Measurements from ENCODE around the gene SMIM5.

The SMIM5 gene

GRCh38 chr17:75680431-75680830 is 47.2 kb downstream of the SMIM5 start:
- H3K14ac ChIP-seq (ENCODE audit: low read length in 2 of 2): no peak overlapping the region
- H3K27ac ChIP-seq (ENCODE audit: low read length, poor library complexity, severe bottlenecking): peak overlapping the region; percentile 89
- no peak overlapping the region for H2BK12ac ChIP-seq (ENCODE audit: low read length in 2 of 2)
- H2AK5ac ChIP-seq (ENCODE audit: low read length, severe bottlenecking): peak overlapping the region; percentile 65
- H3K27me3 ChIP-seq (ENCODE audit: control insufficient read depth in 1 of 2, insufficient read depth in 1 of 2, low read length in 2 of 2): no peaks in the 10 kb centered on the region
- H3K9me3 ChIP-seq (ENCODE audit: control insufficient read depth, low read length): no peaks in the 10 kb centered on the region
- no peak overlapping the region for H4K8ac ChIP-seq (ENCODE audit: low read length)
- H2BK15ac ChIP-seq (ENCODE audit: low read depth, poor library complexity, severe bottlenecking): no peak overlapping the region
- H3K18ac ChIP-seq (ENCODE audit: low read depth in 1 of 2, low read length in 2 of 2): no peak overlapping the region
- H3K79me1 ChIP-seq (replicated peaks; ENCODE audit: low read length, poor library complexity, severe bottlenecking): peaks cover 11% of the 10 kb centered on the region
- H2BK5ac ChIP-seq (ENCODE audit: low read depth, low read length, poor library complexity, severe bottlenecking): peak overlapping the region; percentile 48
- H3K4ac ChIP-seq (ENCODE audit: low read depth in 1 of 2, low read length in 2 of 2): no peak overlapping the region
- peaks cover 24% of the 10 kb centered on the region for H3K4me1 ChIP-seq (ENCODE audit: control insufficient read depth, insufficient read depth, low read depth, low read length)
- H4K91ac ChIP-seq (ENCODE audit: low read length): no peak overlapping the region
- no peak overlapping the region for H3K23ac ChIP-seq (ENCODE audit: low read length in 2 of 2)
- H2BK120ac ChIP-seq (ENCODE audit: low read depth, low read length): no peak overlapping the region
- no peak overlapping the region for H3K4me2 ChIP-seq (ENCODE audit: low read length, poor library complexity, severe bottlenecking)
- no peak overlapping the region for H3K4me3 ChIP-seq (ENCODE audit: insufficient read depth in 1 of 2, low read depth in 1 of 2, low read length in 2 of 2)
- peaks cover 14 to 47% of the 10 kb centered on the region in 2 experiments for H3K36me3 ChIP-seq (ENCODE audit: control insufficient read depth in 1 of 2, insufficient read depth in 2 of 2, low read depth in 1 of 2, low read length in 2 of 2)
- H2AFZ ChIP-seq (ENCODE audit: low read depth, low read length): no peak overlapping the region
- 98% methylated on average over 10 of the region's 10 CpGs for WGBS
- DNase-seq: no peak
- H3K9ac ChIP-seq (ENCODE audit: low read length): no peak overlapping the region

GRCh38 chr17:75681289-75681688 is 48.1 kb downstream of the SMIM5 start:
- H3K9ac ChIP-seq (ENCODE audit: low read length): peak overlapping the region; percentile 1
- H3K36me3 ChIP-seq (ENCODE audit: control insufficient read depth in 1 of 2, insufficient read depth in 2 of 2, low read depth in 1 of 2, low read length in 2 of 2): peaks cover 12 to 41% of the 10 kb centered on the region in 2 experiments
- no peak overlapping the region for H3K14ac ChIP-seq (ENCODE audit: low read length in 2 of 2)

GRCh38 chr17:75683583-75683982 is 50.3 kb downstream of the SMIM5 start:
- Histone ChIP-seq H3K4me2 (ENCODE audit: low read length, poor library complexity, severe bottlenecking) (no peak overlapping the region), H4K8ac (ENCODE audit: low read length) (no peak overlapping the region), H3K27ac (ENCODE audit: low read length, poor library complexity, severe bottlenecking) (peak overlapping the region; percentile 76), H3K14ac (ENCODE audit: low read length in 2 of 2) (no peak overlapping the region), H3K4ac (ENCODE audit: low read depth in 1 of 2, low read length in 2 of 2) (no peak overlapping the region), H3K79me1 (replicated peaks; ENCODE audit: low read length, poor library complexity, severe bottlenecking) (peaks cover 15% of the 10 kb centered on the region), H2BK15ac (ENCODE audit: low read depth, poor library complexity, severe bottlenecking) (no peak overlapping the region), H2BK120ac (ENCODE audit: low read depth, low read length) (no peak overlapping the region), H3K4me1 (ENCODE audit: control insufficient read depth, insufficient read depth, low read depth, low read length) (peaks cover 32% of the 10 kb centered on the region), H3K18ac (ENCODE audit: low read depth in 1 of 2, low read length in 2 of 2) (no peak overlapping the region), H2AK5ac (ENCODE audit: low read length, severe bottlenecking) (peak overlapping the region; percentile 60), H4K91ac (ENCODE audit: low read length) (no peak overlapping the region), H3K4me3 (ENCODE audit: insufficient read depth in 1 of 2, low read depth in 1 of 2, low read length in 2 of 2) (no peak overlapping the region), H3K9me3 (ENCODE audit: control insufficient read depth, low read length) (no peaks in the 10 kb centered on the region), H3K9ac (ENCODE audit: low read length) (no peak overlapping the region), H3K36me3 (ENCODE audit: control insufficient read depth in 1 of 2, insufficient read depth in 2 of 2, low read depth in 1 of 2, low read length in 2 of 2) (peaks cover 21 to 41% of the 10 kb centered on the region in 2 experiments), H3K27me3 (ENCODE audit: control insufficient read depth in 1 of 2, insufficient read depth in 1 of 2, low read length in 2 of 2) (no peaks in the 10 kb centered on the region), H3K23ac (ENCODE audit: low read length in 2 of 2) (no peak overlapping the region), H2BK12ac (ENCODE audit: low read length in 2 of 2) (no peak overlapping the region), H2BK5ac (ENCODE audit: low read depth, low read length, poor library complexity, severe bottlenecking) (no peak overlapping the region), H2AFZ (ENCODE audit: low read depth, low read length) (no peak overlapping the region)
- WGBS: 52% methylated on average over 4 of the region's 4 CpGs
- DNase-seq: peak; percentile 61

More at GRCh38 chr17:75681289-75681688, 48.1 kb downstream of the SMIM5 start:
- no peak overlapping the region for H2BK15ac ChIP-seq (ENCODE audit: low read depth, poor library complexity, severe bottlenecking)
- H3K79me1 ChIP-seq (replicated peaks; ENCODE audit: low read length, poor library complexity, severe bottlenecking): peaks cover 12% of the 10 kb centered on the region
- no peak overlapping the region for H2BK12ac ChIP-seq (ENCODE audit: low read length in 2 of 2)
- H3K4me2 ChIP-seq (ENCODE audit: low read length, poor library complexity, severe bottlenecking): no peak overlapping the region
- no peak overlapping the region for H3K4me3 ChIP-seq (ENCODE audit: insufficient read depth in 1 of 2, low read depth in 1 of 2, low read length in 2 of 2)
- peak overlapping the region; percentile 82 for H2AK5ac ChIP-seq (ENCODE audit: low read length, severe bottlenecking)
- no peak overlapping the region for H3K23ac ChIP-seq (ENCODE audit: low read length in 2 of 2)
- no peak overlapping the region for H4K91ac ChIP-seq (ENCODE audit: low read length)
- peak; percentile 53 for DNase-seq
- H3K4ac ChIP-seq (ENCODE audit: low read depth in 1 of 2, low read length in 2 of 2): no peak overlapping the region
- H3K27ac ChIP-seq (ENCODE audit: low read length, poor library complexity, severe bottlenecking): peak overlapping the region; percentile 89
- no peak overlapping the region for H3K18ac ChIP-seq (ENCODE audit: low read depth in 1 of 2, low read length in 2 of 2)
- peaks cover 26% of the 10 kb centered on the region for H3K4me1 ChIP-seq (ENCODE audit: control insufficient read depth, insufficient read depth, low read depth, low read length)
- WGBS: 89% methylated on average over 3 of the region's 3 CpGs
- no peak overlapping the region for H2AFZ ChIP-seq (ENCODE audit: low read depth, low read length)
- no peak overlapping the region for H2BK5ac ChIP-seq (ENCODE audit: low read depth, low read length, poor library complexity, severe bottlenecking)
- H3K27me3 ChIP-seq (ENCODE audit: control insufficient read depth in 1 of 2, insufficient read depth in 1 of 2, low read length in 2 of 2): no peaks in the 10 kb centered on the region
- H3K9me3 ChIP-seq (ENCODE audit: control insufficient read depth, low read length): no peaks in the 10 kb centered on the region
- H4K8ac ChIP-seq (ENCODE audit: low read length): no peak overlapping the region
- no peak overlapping the region for H2BK120ac ChIP-seq (ENCODE audit: low read depth, low read length)

GRCh38 chr17:75684249-75684648 is 51.0 kb downstream of the SMIM5 start:
- Histone ChIP-seq H3K4me2 (ENCODE audit: low read length, poor library complexity, severe bottlenecking) (no peak overlapping the region), H2BK12ac (ENCODE audit: low read length in 2 of 2) (no peak overlapping the region), H3K9ac (ENCODE audit: low read length) (no peak overlapping the region), H3K4ac (ENCODE audit: low read depth in 1 of 2, low read length in 2 of 2) (no peak overlapping the region), H3K27me3 (ENCODE audit: control insufficient read depth in 1 of 2, insufficient read depth in 1 of 2, low read length in 2 of 2) (no peaks in the 10 kb centered on the region), H2AFZ (ENCODE audit: low read depth, low read length) (no peak overlapping the region), H3K4me3 (ENCODE audit: insufficient read depth in 1 of 2, low read depth in 1 of 2, low read length in 2 of 2) (no peak overlapping the region), H2BK120ac (ENCODE audit: low read depth, low read length) (no peak overlapping the region), H3K9me3 (ENCODE audit: control insufficient read depth, low read length) (no peaks in the 10 kb centered on the region), H3K27ac (ENCODE audit: low read length, poor library complexity, severe bottlenecking) (peak overlapping the region; percentile 76), H2BK15ac (ENCODE audit: low read depth, poor library complexity, severe bottlenecking) (no peak overlapping the region), H3K79me1 (replicated peaks; ENCODE audit: low read length, poor library complexity, severe bottlenecking) (peaks cover 16% of the 10 kb centered on the region), H3K36me3 (ENCODE audit: control insufficient read depth in 1 of 2, insufficient read depth in 2 of 2, low read depth in 1 of 2, low read length in 2 of 2) (peaks cover 20 to 40% of the 10 kb centered on the region in 2 experiments), H2BK5ac (ENCODE audit: low read depth, low read length, poor library complexity, severe bottlenecking) (peak overlapping the region; percentile 67), H2AK5ac (ENCODE audit: low read length, severe bottlenecking) (peak overlapping the region; percentile 94), H3K14ac (ENCODE audit: low read length in 2 of 2) (no peak overlapping the region), H4K91ac (ENCODE audit: low read length) (no peak overlapping the region), H3K23ac (ENCODE audit: low read length in 2 of 2) (no peak overlapping the region), H4K8ac (ENCODE audit: low read length) (no peak overlapping the region), H3K4me1 (ENCODE audit: control insufficient read depth, insufficient read depth, low read depth, low read length) (peaks cover 36% of the 10 kb centered on the region), H3K18ac (ENCODE audit: low read depth in 1 of 2, low read length in 2 of 2) (peak overlapping the region in 1 of 2 experiments; percentile 28)
- WGBS: 92% methylated on average over 5 of the region's 5 CpGs
- DNase-seq: no peak
